Bronchial smooth muscle cell (primary cell): ENCODE data around the gene TRMT10A. TPM values are rescaled to one million over a fixed set of nuclear protein-coding genes. Genes with fewer than 3 reads are reported as not detected.

Source experiments
- total RNA-seq: library from RNA; depleted of rRNA; stranded (reverse); fragments of >200 nt; gene quantifications from 2 replicates; pipeline ENCODE4 v1.2.1, GENCODE V29; 2014

Gene TRMT10A, protein sequence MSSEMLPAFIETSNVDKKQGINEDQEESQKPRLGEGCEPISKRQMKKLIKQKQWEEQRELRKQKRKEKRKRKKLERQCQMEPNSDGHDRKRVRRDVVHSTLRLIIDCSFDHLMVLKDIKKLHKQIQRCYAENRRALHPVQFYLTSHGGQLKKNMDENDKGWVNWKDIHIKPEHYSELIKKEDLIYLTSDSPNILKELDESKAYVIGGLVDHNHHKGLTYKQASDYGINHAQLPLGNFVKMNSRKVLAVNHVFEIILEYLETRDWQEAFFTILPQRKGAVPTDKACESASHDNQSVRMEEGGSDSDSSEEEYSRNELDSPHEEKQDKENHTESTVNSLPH
- total RNA-seq: 3.8 and 5.7 TPM in 2 replicates

DNA sequence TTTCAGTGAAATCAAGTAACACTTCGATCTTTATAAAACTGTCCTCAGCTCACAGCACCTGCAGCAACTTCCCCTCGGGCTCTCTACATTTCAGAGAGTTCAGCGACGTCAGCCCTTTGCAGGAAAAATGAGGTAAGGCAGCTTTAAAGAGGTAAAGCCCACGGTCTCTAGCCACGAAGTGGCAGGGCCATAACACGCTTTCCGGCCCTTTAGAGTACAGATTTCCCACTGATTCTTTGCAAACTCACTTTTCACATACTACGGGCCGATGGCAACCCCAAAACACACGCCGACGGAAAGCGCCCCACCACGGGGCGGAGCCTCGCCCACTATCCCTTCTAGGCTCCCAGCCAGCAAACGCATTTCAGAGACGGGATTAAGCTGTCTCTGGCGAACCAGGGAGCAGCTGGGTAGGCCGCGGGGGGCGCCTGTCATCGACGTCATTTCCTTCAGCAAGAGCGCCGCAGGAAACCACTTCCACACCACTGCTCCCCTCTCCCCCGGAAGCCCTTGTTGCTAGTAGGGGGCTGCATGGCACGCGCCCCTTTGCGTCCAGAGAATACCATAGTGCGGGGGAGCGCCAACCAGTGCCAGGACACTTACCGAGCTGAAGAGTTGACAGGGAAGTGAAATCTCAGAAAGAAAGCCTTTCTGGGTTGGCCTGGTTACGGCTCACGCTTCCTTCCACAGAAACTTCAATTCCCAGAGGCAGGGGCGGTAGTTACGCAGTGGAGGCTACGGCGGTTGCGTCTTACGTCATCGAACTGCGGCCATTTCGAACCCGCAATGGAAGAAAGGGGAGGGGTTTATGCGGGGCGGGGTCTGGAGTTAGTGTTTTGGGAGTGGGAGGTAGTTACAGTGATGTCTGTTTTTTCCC is at the start of gene TRMT10A:
TRMT10A (minus strand) TSS at position 730 of the 877 bp plus-strand sequence. CDS start 4,701 bp downstream, outside the sequence.

DNA sequence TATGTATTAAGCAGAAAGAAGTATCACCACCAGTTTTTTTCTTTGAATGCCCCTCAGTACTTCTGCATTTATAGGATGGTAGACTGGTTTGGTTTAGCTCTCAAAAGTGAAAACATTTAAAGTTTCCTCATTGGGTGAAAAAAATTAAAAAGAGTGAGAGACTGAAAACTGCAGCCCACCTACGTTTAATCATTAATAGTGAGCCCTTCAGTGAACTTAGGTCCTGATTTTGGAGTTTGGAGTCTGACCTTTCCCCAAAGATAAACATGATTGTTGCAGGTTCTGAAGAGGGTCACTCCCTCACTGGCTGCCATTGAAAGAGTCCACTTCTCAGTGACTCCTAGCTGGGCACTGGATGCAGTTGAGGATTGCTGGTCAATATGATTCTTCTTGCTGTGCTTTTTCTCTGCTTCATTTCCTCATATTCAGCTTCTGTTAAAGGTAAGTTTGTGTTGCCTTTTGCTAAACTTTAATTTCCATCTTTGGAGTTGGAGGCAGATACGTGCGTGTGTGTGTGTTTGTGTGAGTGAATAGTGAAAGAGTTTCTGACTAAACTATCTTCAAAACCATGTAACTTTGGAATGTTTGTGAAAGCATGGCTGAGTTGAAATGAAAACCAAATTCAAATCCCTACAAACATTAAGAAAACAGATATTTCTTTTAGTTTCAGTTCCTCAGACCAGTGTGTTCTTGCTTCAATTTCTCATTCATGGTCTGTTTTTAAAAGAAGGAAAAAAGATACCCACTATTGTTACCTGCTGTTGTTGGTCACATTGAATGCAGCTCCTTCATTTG is 10.9 kb upstream of the TRMT10A start, which contains the start of gene MTTP:
MTTP (plus strand) TSS at position 295 of the 795 bp plus-strand sequence; CDS start at position 381, 86 bp downstream.

DNA sequence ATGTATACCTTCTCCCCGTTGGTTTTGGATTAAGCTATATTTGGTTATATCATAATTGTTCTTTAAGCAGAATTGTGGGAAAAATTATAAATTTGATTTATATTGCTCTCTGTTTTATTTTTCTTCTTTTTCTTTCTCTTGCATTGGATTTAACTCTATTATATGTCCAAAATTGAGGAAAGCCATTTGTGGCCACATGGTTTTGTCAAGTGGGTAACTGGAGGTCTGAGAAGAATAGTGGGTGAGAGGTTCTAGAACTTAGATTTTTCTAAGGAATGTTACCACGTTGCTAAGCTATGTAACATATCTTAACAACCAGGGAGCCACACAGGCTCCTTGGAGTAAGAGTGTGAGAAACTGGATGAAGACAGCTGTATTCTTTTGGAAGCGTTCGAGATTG is 53.1 kb downstream of the TRMT10A start, which contains the start of gene C4orf17:
C4orf17 (plus strand) TSS at position 301 of the 400 bp plus-strand sequence. CDS start 2,061 bp downstream, outside the sequence.

Other genes starting within 250 kb of the TRMT10A start
- 104 and 567 TPM in 2 replicates for gene ADH1B, start 242.6 kb downstream of the TRMT10A start, total RNA-seq
- 5.4 and 6.1 TPM in 2 replicates for gene ADH1C, start 211.3 kb downstream of the TRMT10A start, total RNA-seq
- gene ADH7, start 128.7 kb downstream of the TRMT10A start, total RNA-seq: 0.32 TPM in 1 of 2 replicates, not detected in the other
- not detected in 2 replicates for gene C4orf17, start 53.0 kb downstream of the TRMT10A start, total RNA-seq
- gene MTTP, start 10.8 kb upstream of the TRMT10A start, total RNA-seq: under 0.01 TPM in 1 of 2 replicates, not detected in the other
- gene C4orf54, start 93.8 kb upstream of the TRMT10A start, total RNA-seq: not detected in 2 replicates